ENCODE measurements around the gene QRICH2. TPM values are rescaled to one million over a fixed set of nuclear protein-coding genes. Genes with fewer than 3 reads are reported as not detected.

Gene QRICH2
- 15.0 TPM for total RNA-seq (ENCODE audit: unreplicated experiment)
- long read RNA-seq, result 0 reads

GRCh38 chr17:76307966-76308338 lies at the start of gene QRICH2:
QRICH2 (minus strand) TSS chr17:76308276; CDS start chr17:76307998, 278 bp downstream.
- no peak within 1 kb of the TSS for H3K4me3 Mint-ChIP-seq (ENCODE audit: unreplicated experiment)
- no peak for TF ChIP-seq CTCF (IDR thresholded peaks at IDR 0.05; ENCODE audit: unreplicated experiment)
- H3K27ac Mint-ChIP-seq (ENCODE audit: unreplicated experiment), result no peak within 1 kb of the TSS
- H3K4me1 Mint-ChIP-seq (ENCODE audit: unreplicated experiment), result peaks cover 10% of the 10 kb centered on the region
- H3K27me3 Mint-ChIP-seq (ENCODE audit: unreplicated experiment), result peaks cover 4% of the 10 kb centered on the region
- H3K9me3 Mint-ChIP-seq (ENCODE audit: unreplicated experiment), result no peaks in the 10 kb centered on the region
- DNase-seq (ENCODE audit: low spot score), result no peak
- peaks cover 20% of the 10 kb centered on the region for H3K36me3 Mint-ChIP-seq (ENCODE audit: low read depth, unreplicated experiment)

DNA sequence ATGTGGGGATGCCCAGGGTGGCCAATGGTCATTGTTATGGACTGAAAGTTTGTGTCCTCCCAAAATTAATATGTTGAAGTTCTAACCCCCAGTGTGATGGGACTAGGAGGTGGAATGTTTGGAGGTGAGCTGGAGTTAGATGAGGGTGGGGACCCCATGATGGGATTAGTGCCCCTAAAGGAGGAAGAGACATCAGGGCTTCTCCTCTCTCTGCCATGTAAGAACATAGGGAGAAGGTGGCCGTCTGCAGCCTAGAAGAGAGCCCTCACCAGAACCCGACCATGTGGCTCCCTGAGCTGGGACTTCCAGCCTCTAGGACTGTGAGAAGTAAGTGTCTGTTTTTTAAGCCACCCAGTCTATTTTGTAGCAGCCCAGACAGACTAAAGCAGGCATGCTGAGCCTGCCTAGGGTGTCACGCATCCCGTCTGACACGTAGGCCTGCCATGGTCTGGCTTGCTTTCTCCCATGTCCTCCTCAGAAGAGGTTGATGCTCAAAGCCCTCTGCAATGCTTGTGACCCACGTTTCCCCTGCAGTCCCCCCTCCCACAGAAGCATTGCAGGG lies 49.6 kb upstream of the QRICH2 start:
- peaks cover 14% of the 10 kb centered on the region for H3K27me3 Mint-ChIP-seq (ENCODE audit: unreplicated experiment)
- H3K36me3 Mint-ChIP-seq (ENCODE audit: low read depth, unreplicated experiment), result no peaks in the 10 kb centered on the region
- H3K4me1 Mint-ChIP-seq (ENCODE audit: unreplicated experiment), result peaks cover 13% of the 10 kb centered on the region
- DNase-seq (ENCODE audit: low spot score), result no peak
- H3K9me3 Mint-ChIP-seq (ENCODE audit: unreplicated experiment), result no peaks in the 10 kb centered on the region
- no peak for TF ChIP-seq CTCF (IDR thresholded peaks at IDR 0.05; ENCODE audit: unreplicated experiment)
- no peak overlapping the region for H3K27ac Mint-ChIP-seq (ENCODE audit: unreplicated experiment)
- H3K4me3 Mint-ChIP-seq (ENCODE audit: unreplicated experiment), result no peak overlapping the region

DNA sequence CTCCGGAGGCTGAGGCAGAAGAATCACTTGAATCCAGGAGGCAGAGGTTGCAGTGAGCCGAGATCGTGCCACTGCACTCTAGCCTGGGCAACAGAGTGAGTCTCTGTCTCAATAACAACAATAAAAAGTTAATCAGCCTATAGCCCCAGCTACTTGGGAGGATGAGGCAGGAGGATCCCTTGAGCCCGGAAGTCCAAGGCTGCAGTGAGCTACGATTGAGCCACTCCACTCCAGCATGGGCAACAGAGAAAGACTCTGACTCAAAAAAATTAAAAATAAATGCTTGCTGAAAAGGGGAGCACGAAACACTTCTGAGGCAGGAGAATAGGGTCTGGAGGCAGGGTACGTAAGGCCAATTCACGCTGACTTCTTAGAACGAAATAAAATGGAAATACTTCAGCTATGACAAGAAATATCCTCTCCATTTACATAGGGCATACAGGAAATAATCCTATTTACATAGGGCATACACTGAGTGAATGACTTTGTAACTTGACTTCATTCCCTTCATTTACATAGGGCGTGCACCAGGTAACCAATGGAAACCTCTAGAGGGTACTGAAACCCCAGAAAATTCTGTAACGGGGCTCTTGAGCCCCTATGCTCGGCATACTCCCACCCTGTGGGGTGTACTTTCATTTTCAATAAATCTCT lies 48.9 kb upstream of the QRICH2 start:
- H3K4me3 Mint-ChIP-seq (ENCODE audit: unreplicated experiment), result no peak overlapping the region

GRCh38 chr17:76354747-76355310 lies 46.8 kb upstream of the QRICH2 start:
- peaks cover 20% of the 10 kb centered on the region for H3K4me1 Mint-ChIP-seq (ENCODE audit: unreplicated experiment)
- no peaks in the 10 kb centered on the region for H3K9me3 Mint-ChIP-seq (ENCODE audit: unreplicated experiment)
- H3K27me3 Mint-ChIP-seq (ENCODE audit: unreplicated experiment), result peaks cover 18% of the 10 kb centered on the region
- H3K36me3 Mint-ChIP-seq (ENCODE audit: low read depth, unreplicated experiment), result no peaks in the 10 kb centered on the region
- DNase-seq (ENCODE audit: low spot score), result no peak
- H3K27ac Mint-ChIP-seq (ENCODE audit: unreplicated experiment), result no peak overlapping the region
- TF ChIP-seq CTCF (IDR thresholded peaks at IDR 0.05; ENCODE audit: unreplicated experiment), result no peak
- peak overlapping the region; percentile 98 for H3K4me3 Mint-ChIP-seq (ENCODE audit: unreplicated experiment)

More for the DNA sequence above, 48.9 kb upstream of the QRICH2 start:
- Mint-ChIP-seq H3K27me3 (ENCODE audit: unreplicated experiment) (peaks cover 16% of the 10 kb centered on the region), H3K9me3 (ENCODE audit: unreplicated experiment) (no peaks in the 10 kb centered on the region), H3K4me1 (ENCODE audit: unreplicated experiment) (peaks cover 15% of the 10 kb centered on the region), H3K36me3 (ENCODE audit: low read depth, unreplicated experiment) (no peaks in the 10 kb centered on the region), H3K27ac (ENCODE audit: unreplicated experiment) (no peak overlapping the region)
- DNase-seq (ENCODE audit: low spot score), result no peak
- TF ChIP-seq CTCF (IDR thresholded peaks at IDR 0.05; ENCODE audit: unreplicated experiment), result no peak

DNA sequence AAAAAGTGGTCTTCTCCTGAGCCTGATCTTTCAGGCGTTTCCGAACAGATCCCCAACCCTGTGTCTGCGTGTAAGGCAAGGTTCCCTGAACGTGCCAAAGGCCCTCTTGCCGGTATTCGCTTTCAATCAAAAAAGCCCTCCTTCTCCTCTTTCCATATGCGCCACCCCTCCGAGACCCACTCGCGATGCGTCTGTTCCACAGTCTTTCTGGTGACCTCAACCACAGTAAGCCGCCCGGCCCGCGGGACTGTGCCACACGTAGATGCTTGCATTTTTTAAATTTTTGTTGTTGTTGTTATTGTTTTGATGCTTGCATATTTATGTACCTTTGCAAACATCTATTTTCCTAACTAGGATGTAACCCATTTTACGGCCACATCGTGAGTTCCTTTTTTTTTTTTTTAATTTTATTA lies 46.2 kb upstream of the QRICH2 start:
- Mint-ChIP-seq H3K9me3 (ENCODE audit: unreplicated experiment) (no peaks in the 10 kb centered on the region), H3K27me3 (ENCODE audit: unreplicated experiment) (peaks cover 18% of the 10 kb centered on the region), H3K36me3 (ENCODE audit: low read depth, unreplicated experiment) (no peaks in the 10 kb centered on the region), H3K4me3 (ENCODE audit: unreplicated experiment) (peak overlapping the region; percentile 98), H3K4me1 (ENCODE audit: unreplicated experiment) (peaks cover 20% of the 10 kb centered on the region), H3K27ac (ENCODE audit: unreplicated experiment) (peak overlapping the region; percentile 99)
- TF ChIP-seq CTCF (IDR thresholded peaks at IDR 0.05; ENCODE audit: unreplicated experiment), result no peak
- DNase-seq (ENCODE audit: low spot score), result no peak
